ENCODE data around the gene MAP6D1. TPM values are rescaled to one million over a fixed set of nuclear protein-coding genes. Genes with fewer than 3 reads are reported as not detected.

MAP6D1 gene
- total and polyA plus RNA-seq, 12 donors, result 0.94 to 4.5 (median 2.4) TPM; not detected in 1

- Histone ChIP-seq H3K27me3 (peaks cover 0 to 3% (median 0%) of the 10 kb centered on the region in 7 donors), H3K36me3 (peaks cover 0 to 28% (median 0%) of the 10 kb centered on the region in 9 donors), H3K4me1 (no peaks in the 10 kb centered on the region), H3K9me3 (no peaks in the 10 kb centered on the region), H3K27ac (no peak overlapping the region), H3K4me3 (no peak overlapping the region)
- TF ChIP-seq, protein P1, sequence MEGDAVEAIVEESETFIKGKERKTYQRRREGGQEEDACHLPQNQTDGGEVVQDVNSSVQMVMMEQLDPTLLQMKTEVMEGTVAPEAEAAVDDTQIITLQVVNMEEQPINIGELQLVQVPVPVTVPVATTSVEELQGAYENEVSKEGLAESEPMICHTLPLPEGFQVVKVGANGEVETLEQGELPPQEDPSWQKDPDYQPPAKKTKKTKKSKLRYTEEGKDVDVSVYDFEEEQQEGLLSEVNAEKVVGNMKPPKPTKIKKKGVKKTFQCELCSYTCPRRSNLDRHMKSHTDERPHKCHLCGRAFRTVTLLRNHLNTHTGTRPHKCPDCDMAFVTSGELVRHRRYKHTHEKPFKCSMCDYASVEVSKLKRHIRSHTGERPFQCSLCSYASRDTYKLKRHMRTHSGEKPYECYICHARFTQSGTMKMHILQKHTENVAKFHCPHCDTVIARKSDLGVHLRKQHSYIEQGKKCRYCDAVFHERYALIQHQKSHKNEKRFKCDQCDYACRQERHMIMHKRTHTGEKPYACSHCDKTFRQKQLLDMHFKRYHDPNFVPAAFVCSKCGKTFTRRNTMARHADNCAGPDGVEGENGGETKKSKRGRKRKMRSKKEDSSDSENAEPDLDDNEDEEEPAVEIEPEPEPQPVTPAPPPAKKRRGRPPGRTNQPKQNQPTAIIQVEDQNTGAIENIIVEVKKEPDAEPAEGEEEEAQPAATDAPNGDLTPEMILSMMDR (IDR thresholded peaks at IDR 0.05), result no peak
- ATAC-seq, result peak in 1 of 8 donors; percentile 18
- DNase-seq, result no peak
- intact Hi-C loops (cut with DNase I), result no loop called here
- 88 to 92% methylated on average over 25 of the region's 25 CpGs for WGBS, 2 donors
Observed at GRCh38 chr3:183818706-183819624, 6.4 kb downstream of the MAP6D1 start.

DNA sequence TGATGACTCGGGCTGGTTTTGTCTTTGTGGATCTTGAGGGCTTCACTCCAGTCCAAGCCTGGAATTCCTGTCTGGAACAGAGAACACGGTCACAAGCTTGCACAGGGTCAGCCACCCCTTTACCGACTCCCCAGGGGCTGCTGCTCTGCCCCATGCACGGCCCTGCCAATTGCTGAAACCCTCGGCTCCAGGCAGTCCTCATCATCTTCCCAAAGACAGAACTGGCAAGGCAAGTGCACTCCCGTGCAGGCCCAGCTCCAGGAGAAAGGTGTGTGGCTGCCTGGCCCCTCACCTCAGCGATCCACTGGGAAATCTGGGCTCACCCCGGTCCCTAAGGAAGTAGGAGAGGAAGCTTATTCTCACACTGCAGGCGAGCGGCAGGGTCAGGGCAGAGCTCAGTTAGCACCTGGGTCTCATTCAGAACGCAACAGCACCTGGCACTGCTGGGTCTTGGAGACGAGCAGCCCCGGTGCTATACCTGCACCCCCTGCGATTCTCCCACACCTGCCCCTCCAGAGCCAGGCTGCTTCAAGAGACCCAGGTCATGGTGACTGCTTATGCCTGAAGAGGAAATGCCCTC is 7.2 kb downstream of the MAP6D1 start:
- Histone ChIP-seq H3K36me3 (peaks cover 0 to 28% (median 0%) of the 10 kb centered on the region in 9 donors), H3K4me3 (no peak overlapping the region), H3K27me3 (no peaks in the 10 kb centered on the region), H3K4me1 (no peaks in the 10 kb centered on the region), H3K27ac (no peak overlapping the region), H3K9me3 (no peaks in the 10 kb centered on the region)
- no peak for DNase-seq
- ATAC-seq, result no peak
- intact Hi-C loops (cut with DNase I), result no loop called here
- 82 to 85% methylated on average over 14 of the region's 14 CpGs for WGBS, 2 donors
- TF ChIP-seq, protein P1 (IDR thresholded peaks at IDR 0.05), result no peak

DNA sequence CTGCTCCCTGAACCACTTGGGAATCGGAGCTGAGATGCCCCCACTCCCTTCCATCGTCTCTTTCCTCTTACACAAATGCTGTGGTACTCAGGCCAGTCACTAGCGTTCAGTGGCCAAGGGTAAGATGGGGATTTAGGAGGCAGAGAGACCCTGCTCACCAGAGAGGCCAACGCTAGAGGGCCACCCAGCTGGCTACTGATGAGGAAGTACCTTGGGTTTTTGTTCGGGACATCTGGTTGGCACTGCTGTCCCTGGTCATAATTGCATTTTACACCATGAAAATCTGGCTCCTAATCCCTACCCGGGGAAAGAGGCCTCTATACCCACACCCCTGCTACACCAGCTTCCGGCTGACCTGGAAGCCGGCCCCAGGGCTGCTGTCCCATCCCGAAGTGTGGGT is 7.7 kb downstream of the MAP6D1 start:
- no peak overlapping the region for H3K4me3 ChIP-seq
- ATAC-seq, result no peak
- H3K4me1 ChIP-seq, result no peaks in the 10 kb centered on the region
- H3K27ac ChIP-seq, result no peak overlapping the region
- WGBS, 2 donors, result 94 to 95% methylated on average over 9 of the region's 9 CpGs
- intact Hi-C loops (cut with DNase I), result no loop called here
- H3K27me3 ChIP-seq, result no peaks in the 10 kb centered on the region
- peaks cover 0 to 28% (median 3%) of the 10 kb centered on the region in 9 donors for H3K36me3 ChIP-seq
- no peak for DNase-seq
- TF ChIP-seq, protein P1 (IDR thresholded peaks at IDR 0.05), result no peak
- no peaks in the 10 kb centered on the region for H3K9me3 ChIP-seq

DNA sequence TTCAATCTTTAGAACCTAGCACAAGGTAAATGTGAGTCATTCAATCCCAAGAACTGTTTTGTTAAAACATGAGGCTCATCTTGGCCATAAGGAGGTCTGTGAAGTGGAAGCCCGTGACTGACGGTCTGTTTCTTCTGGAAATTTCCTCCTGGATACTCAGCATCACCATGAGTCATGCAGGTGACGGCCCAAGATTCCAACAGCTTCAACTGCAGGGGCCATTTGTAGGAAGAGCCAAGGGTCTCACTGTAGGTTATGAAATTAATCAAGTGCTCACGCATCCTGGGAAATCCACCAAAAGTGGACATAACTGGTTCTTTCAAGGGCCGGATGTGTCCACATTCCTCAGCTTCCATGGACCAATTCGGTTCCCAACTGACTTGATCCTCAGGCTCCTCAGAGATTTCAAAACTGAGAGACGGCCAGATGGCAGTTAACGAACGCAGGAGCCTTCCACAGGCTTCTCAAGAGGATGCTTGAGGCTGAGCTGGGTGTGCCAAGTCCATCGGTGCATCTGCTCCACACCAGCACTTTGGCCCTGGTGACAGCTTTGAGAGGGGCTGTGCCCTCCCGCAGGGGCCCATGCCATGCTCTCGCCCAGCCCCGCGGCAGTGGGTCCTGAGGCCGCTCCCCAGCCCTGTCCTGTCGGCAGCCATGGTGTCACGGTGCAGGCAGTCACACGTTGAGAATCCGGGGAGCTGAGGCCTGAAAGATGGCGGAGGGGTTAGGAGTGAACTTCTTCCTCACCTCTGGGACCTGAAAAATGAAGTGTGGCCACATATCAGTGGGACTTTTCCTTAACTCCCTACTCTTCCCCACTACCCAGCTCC is 8.5 kb downstream of the MAP6D1 start:
- no peaks in the 10 kb centered on the region for H3K4me1 ChIP-seq
- DNase-seq (no peak), ATAC-seq (peak in 1 of 8 donors; percentile 46)
- peaks cover 0 to 33% (median 11%) of the 10 kb centered on the region in 9 donors for H3K36me3 ChIP-seq
- H3K27ac ChIP-seq, result no peak overlapping the region
- intact Hi-C loops (cut with DNase I), result no loop called here
- TF ChIP-seq, protein P1 (IDR thresholded peaks at IDR 0.05), result no peak
- no peak overlapping the region for H3K4me3 ChIP-seq
- H3K27me3 ChIP-seq, result no peaks in the 10 kb centered on the region
- H3K9me3 ChIP-seq, result no peaks in the 10 kb centered on the region
- WGBS, 2 donors, result 69 to 79% methylated on average over 20 of the region's 20 CpGs
